GM21529 (cell line): Measurements from ENCODE around the gene TRPM4.
"Not testable (repeated sequence)": the region's sequence is repeated elsewhere in the genome, so short reads cannot be mapped to it uniquely, and the experiment has no call there.

Experiments
- ATAC-seq: cut with Tn5 transposase; IDR thresholded peaks from one replicate; pipeline ENCODE4 v1.9.1; 2021; ENCODE audit not compliant: unreplicated experiment

Gene TRPM4

GRCh38 chr19:49157445-49158224, at the start of gene TRPM4:
Gene TRPM4, plus strand, starts transcription at chr19:49157792. Its CDS starts 75 bp downstream, at chr19:49157867.
- ATAC-seq, result no peak

GRCh38 chr19:49109051-49109450, 48.5 kb upstream of the TRPM4 start:
- no peak for ATAC-seq

DNA sequence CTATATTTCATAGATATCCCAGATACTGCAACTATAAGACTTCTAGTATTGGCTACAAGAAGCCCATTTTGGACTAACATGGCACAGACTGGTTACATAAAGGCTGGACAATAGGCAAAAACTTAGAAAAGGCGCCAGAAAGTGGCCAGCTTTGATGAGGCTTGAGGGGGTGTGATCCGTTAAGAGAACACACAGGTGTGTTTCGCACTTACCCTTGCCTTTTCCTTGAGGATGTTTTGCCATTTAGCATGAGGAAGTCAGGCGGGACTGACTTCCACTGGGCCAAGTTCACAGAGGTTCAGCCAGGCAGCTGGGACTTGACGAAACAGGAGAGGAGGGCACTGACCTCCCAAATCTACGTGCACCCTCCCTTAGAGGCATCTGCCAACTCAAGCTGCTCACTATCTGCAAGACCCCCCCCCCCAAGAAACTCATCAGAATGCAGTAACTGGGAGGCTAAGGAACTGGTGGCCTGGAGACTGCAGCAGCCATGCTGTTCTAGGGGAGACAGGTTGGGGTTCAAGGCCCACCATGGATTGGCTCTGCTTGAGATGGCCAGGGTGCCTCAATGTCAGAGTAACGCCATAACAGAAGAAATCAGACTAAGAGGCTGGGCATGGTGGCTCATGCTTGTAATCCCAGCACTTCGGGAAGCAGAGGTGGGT, 47.9 kb upstream of the TRPM4 start:
- no peak for ATAC-seq

DNA sequence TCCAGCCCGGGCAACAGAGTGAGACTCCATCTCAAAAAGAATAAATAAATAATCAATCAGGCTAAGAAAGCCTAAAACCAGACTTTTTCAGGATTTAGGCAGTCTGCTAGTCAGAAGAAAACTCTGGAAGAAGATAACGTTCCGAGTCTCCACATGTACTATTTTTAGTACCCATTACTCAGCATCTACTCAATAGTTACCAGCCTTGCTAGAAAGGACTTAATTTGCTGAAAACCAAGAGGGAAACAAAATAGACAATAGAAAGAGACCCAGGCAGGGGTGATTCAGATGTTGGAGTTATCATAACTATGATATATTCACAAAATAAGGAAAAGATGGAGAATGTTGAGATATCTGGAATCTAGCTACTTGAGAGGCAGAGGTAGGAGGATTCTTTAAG, 47.0 kb upstream of the TRPM4 start:
- no peak for ATAC-seq

GRCh38 chr19:49111218-49111998, 46.2 kb upstream of the TRPM4 start:
- no peak for ATAC-seq

DNA sequence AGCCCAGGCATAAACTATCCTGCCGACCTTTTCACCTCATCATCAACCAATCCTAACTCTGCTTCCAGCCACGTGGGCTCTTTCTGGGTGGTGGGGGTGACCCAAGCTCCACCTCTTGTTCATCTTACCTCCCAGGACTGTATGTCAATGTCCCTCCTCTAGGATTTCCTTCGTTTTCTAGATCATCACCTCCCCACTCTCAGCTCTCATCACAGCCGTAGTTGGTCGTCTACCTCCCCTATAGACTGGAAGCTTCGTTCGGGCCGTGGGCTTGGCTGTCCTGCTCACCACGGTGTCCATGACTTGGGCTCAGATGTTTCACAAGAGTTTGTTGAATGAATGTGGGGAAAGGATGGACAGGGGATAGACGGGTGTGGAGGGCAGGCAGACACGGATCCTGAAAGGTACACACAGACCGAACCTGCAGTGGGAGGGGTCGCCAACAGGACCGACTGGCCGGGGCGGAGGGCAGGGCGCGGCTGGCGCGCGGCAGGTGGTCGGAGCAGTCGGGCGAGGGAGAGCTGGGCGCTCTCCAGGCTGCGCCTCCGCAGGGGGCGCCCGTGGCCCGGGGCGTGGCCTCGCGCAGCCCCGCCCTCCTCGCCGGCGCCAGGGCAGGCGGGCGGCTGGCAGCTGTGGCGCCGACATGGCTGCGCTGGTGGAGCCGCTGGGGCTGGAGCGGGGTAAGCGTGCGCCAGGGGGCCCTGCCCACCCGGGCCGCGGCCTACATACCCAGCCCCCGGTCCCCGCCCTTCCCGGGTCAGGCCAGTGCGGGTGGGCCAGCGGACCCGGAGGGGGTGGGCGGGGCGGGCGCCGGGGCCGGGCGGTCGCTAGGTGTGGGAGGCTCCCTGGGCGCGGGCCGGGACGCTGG, 43.6 kb upstream of the TRPM4 start, which contains the start of gene LIN7B:
Gene LIN7B (plus strand): TSS at position 609 of the 868 bp plus-strand sequence. CDS start 35 bp downstream, at position 644.
- peak; percentile 55 for ATAC-seq

DNA sequence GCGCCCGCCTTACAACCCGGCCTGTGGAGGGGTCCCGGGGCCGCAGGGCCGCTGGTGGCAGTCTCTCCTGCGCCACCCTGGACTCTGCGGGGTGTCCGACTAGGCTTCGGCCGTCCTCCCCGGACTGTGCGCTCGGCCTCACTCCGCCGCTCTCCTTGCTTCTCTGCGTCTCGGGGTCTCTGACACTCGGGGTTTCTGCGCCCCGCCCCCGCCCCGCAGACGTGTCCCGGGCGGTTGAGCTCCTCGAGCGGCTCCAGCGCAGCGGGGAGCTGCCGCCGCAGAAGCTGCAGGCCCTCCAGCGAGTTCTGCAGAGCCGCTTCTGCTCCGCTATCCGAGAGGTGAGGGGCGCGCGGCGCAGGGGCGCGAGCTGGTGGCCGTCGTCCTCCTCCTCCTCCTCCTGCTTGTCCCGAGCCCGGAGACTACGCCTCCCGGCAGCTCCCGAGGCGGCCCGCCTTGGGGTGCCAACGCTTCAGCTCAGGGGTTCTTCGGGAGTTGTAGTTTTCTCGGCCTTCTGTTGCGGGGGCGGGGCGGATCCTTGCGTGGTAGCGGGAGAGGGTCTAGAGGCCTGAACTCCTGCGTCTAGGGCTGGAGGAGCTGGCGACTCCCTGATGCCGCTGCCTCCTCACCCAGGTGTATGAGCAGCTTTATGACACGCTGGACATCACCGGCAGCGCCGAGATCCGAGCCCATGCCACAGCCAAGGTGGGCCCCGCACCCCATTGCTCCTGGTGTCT, 42.8 kb upstream of the TRPM4 start:
- ATAC-seq, result no peak

- ATAC-seq, result no peak
Measured at GRCh38 chr19:49116544-49116943, 41.0 kb upstream of the TRPM4 start.

- no peak for ATAC-seq
Measured at GRCh38 chr19:49117677-49118564, 39.7 kb upstream of the TRPM4 start.

DNA sequence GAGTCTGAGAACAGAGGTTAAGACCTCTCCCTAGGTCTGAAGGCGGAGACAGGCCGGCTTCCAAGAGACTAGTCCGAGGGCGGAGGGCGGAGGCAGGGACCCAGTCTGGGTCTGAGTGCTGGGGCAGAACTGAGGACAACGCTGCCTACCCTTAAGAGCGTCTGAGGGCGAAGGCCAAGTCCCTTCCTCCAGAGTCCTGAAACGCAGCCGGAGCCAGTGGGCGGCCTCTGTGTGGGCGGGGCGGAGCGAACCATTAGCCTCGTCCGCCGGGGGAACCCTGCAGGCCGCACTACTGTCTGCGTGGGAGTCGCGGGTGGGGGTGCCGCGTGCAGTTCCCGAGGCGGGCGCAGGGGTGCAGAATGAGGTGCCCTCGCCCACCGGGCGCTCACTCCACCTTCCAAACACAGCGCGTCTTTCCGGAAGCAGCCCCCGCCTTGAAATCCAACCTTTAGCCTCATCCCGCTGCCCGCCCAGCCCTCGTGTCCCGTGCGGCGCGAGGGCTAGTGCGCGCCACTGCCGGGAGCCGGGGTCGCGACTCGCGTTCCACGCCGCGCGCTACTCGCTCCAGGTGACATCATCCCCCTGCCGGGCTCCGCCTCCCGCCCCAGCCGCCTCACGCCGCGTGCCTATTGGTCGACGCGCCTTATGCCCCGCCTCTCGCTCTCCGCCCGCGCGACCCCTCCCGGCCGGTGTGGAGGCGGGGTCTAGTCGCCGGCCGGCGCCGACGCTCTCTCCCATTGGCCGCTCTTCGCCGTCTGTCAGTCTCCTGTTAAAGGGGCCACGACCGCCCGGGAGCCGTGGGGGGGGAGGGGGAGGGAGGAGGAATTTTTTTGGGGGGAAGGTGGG, 38.8 kb upstream of the TRPM4 start, which contains the start of gene C19orf73:
Gene C19orf73 (minus strand): TSS at position 579 of the 846 bp plus-strand sequence. CDS start 121 bp downstream, at position 458.
- ATAC-seq, result peak; percentile 65

DNA sequence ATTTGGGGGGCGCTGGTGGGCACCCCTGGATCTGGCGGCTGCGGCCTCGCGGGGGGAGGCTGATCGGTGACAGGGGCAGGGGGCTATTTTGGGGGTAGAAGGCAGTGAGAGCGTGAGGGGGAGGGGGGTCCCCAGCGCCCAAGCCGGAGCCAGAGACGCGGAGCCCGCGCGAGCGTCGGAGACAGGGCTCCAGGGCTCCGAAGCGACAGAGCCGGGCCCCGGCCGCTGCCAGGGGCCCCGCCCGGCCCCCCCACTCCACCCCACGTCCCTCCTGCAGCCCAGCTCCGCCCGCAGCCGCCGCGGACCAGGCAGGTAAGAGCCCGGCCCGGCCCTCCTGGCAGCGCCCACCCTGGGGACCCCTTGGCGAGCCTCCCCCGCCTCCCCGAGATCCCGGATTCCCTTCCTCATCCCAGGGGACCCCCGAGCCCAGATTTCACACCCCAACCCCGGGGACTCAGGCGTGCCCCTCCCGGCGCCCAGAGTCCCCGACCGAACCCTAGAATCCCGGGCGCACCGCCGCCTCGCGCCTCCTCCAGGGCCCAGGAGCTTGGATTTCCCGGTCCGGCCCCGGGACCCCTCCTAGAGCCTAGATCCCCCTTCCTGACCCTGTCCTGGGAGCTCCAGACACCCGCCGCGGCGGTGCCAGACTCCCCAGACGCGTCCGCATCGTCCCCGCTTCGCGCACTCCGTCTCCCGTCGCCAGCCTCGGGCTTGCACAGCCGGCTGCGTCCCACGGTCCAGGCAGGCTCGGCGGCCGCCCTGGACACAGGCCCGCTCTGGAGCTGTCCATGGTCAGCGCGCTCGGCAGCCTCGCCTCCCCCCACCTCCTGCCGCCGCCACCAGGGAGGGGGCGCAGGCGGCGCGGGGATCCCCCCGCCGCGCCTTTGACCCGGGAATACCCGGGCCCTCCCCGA, 37.9 kb upstream of the TRPM4 start, which contains the start of gene PPFIA3:
Gene PPFIA3 (plus strand): TSS at position 134 of the 914 bp plus-strand sequence. CDS start 8,330 bp downstream, outside the sequence.
- no peak for ATAC-seq

- no peak for ATAC-seq
Measured at GRCh38 chr19:49120325-49120683, 37.3 kb upstream of the TRPM4 start.

DNA sequence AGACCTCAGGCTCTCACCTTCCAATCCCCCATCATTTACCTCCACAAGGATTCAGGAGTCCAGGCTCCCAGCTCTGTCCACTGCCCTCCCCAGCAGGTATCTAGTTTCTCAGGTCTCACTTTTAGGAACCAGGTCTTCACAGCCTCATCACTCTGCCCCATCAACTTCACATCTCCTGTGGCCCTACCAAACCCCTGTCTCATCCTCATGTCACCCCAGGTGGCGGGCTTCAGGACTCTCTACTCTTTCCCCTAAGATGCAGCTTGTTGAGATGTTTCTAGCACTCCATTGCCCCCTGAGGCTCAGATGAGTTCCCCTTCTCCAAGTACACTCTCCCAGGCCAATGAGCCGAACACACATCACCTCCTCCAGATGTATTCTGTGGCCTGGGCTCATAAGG, 36.7 kb upstream of the TRPM4 start:
- ATAC-seq, result no peak

DNA sequence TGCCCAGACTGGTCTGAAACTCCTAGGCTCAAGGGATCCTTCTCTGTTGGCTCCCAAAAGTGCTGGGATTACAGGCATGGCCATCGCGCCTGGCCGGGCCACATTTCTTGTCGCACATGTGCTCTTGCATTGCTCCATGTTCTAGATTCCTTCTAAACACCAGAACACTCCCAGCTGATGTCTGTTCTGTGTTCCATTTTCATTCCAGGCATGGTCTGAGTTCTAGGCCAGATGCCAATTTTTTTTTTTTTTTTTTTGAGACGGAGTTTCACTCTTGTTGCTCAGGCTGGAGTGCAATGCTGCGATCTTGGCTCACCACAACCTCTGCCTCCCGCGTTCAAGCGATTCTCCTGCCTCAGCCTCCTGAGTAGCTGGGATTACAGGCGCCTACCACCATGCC, 35.8 kb upstream of the TRPM4 start:
- not testable (repeated sequence) for ATAC-seq

DNA sequence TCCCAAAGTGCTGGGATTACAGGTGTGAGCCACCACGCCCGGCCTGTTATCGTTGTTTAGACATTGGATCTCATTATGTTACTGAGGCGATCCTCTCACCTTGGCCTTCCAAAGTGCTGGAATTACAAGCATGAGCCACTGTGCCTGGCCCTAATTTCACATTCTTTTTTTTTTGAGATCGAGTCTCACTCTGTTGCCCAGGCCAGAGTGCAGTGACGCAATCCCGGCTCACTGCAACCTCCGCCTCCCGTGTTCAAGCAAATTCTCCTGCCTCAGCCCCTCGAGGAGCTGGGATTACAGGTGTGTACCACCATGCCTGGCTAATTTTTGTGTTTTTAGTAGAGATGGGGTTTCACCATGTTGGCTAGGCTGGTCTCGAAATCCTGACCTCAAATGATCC, 34.3 kb upstream of the TRPM4 start:
- ATAC-seq, result not testable (repeated sequence)

DNA sequence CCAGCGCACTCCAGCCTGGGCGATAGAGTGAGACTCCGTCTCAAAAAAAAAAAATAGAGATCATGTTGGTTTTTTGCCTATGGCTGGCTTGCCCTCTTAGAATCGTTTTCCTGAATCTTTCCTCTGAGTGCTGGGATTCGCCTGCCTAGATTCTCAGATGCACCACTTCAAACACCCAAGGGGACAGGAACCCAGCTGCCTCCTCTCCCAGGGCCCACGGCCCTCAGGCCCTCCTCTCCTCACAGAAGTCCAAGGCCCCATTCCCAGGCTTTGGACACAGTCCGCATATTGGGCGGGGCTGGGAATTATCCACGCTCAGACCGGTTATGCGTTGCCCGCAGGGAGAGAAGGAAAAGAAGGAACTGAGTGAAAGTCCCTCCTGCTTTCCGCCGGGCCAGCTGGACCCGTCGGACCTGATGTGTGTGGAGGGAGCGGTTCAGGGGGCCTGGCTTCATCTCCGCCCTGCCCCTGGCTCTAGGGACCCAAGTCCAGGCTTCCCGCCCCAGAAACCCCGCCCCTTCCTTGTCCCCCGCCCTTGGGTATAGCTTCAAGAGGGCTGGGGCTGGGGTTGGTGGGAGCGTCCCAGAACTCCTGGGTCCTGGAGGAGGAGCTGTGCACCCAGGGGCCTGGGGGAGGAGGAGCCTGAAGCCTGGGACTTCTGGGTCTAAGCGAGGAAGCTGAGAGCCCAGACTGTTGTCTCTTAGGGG, 32.4 kb upstream of the TRPM4 start:
- ATAC-seq, result no peak
